Neural cell (in vitro differentiated cells): ENCODE results near the gene ARFGEF3.

Source experiments
- CTCF ChIP-seq: fragments of 450-650 bp; IDR thresholded peaks from 2 replicates; pipeline ENCODE4 v1.5.1; 2014; ENCODE audit warnings: antibody characterized with exemption, mild to moderate bottlenecking, moderate library complexity; ENCODE audit not compliant: poor library complexity, severe bottlenecking
- EZH2 ChIP-seq: fragments of 200-600, 300-800 bp; shearing (Covaris generic), sonication (generic); IDR thresholded peaks from 2 replicates; pipeline ENCODE4 v1.6.1; 2014; ENCODE audit warnings: antibody characterized with exemption, low read length, borderline replicate concordance, mild to moderate bottlenecking; ENCODE audit not compliant: insufficient read depth, poor library complexity, severe bottlenecking
- MXI1 ChIP-seq: fragments of 450-650 bp; conservative IDR thresholded peaks from 2 replicates; pipeline ENCODE4 v1.6.1; 2014; ENCODE audit warnings: antibody characterized with exemption, mild to moderate bottlenecking; ENCODE audit not compliant: poor library complexity, severe bottlenecking
- POLR2AphosphoS5 ChIP-seq: IDR thresholded peaks from 2 replicates; pipeline ENCODE4 v1.6.1; 2012
- REST ChIP-seq: IDR thresholded peaks from 2 replicates; pipeline ENCODE4 v1.6.1; 2012; ENCODE audit warnings: borderline replicate concordance
- TAF1 ChIP-seq: IDR thresholded peaks from 2 replicates; pipeline ENCODE4 v1.6.1; 2012; ENCODE audit warnings: low read depth

- TF ChIP-seq POLR2AphosphoS5 (no peak), TAF1 (no peak), CTCF (no peak), REST (no peak), MXI1 (no peak), EZH2 (no peak)
These were observed 46.5 kb upstream of the ARFGEF3 start for GRCh38 chr6:138115201-138115600.
